HepG2 (cell line): ENCODE data around the gene ABHD1. TPM values are rescaled to one million over a fixed set of nuclear protein-coding genes. Genes with fewer than 3 reads are reported as not detected.
A peak's percentile ranks its signal among the peaks of the same experiment; 100 is the strongest.

Source experiments
- ADNP ChIP-seq: sonication (generic); formaldehyde crosslinking; IDR thresholded peaks from 2 replicates; pipeline ENCODE4 v1.4.0; 2020; ENCODE audit warnings: missing genetic modification reagents
- FOXK1 ChIP-seq: sonication (generic); formaldehyde crosslinking; IDR thresholded peaks from 2 replicates; pipeline ENCODE4 v1.4.0; 2020; ENCODE audit warnings: low read depth, missing genetic modification reagents, borderline replicate concordance
- IKZF5 ChIP-seq: IDR thresholded peaks from 2 replicates; pipeline ENCODE4 v1.6.1; 2018; ENCODE audit warnings: missing genetic modification reagents, mild to moderate bottlenecking, missing compliant biosample characterization
- IRF9 ChIP-seq: sonication (generic); formaldehyde crosslinking; IDR thresholded peaks from 2 replicates; pipeline ENCODE4 v1.8.0; 2022; ENCODE audit warnings: missing genetic modification reagents, mild to moderate bottlenecking, borderline replicate concordance
- JDP2 ChIP-seq: sonication (generic); formaldehyde crosslinking; IDR thresholded peaks from 2 replicates; pipeline ENCODE4 v1.8.1; 2022; ENCODE audit warnings: missing genetic modification reagents, borderline replicate concordance
- MEIS2 ChIP-seq: sonication (generic); formaldehyde crosslinking; IDR thresholded peaks from 2 replicates; pipeline ENCODE4 v1.9.0; 2021; ENCODE audit warnings: mild to moderate bottlenecking, missing genetic modification reagents
- MXD1 ChIP-seq: sonication (generic); formaldehyde crosslinking; IDR thresholded peaks from 2 replicates; pipeline ENCODE4 v1.4.0; 2020; ENCODE audit warnings: mild to moderate bottlenecking, missing genetic modification reagents
- PRDM15 ChIP-seq: sonication (generic); formaldehyde crosslinking; IDR thresholded peaks from 2 replicates; pipeline ENCODE4 v1.4.0; 2020; ENCODE audit warnings: missing genetic modification reagents
- SMC3 ChIP-seq: IDR thresholded peaks from 2 replicates; pipeline ENCODE4 v1.6.1; 2011; ENCODE audit warnings: low read length, improper control_type of control experiment
- TMF1 ChIP-seq: sonication (generic); formaldehyde crosslinking; IDR thresholded peaks from 2 replicates; pipeline ENCODE4 v1.8.1; 2022; ENCODE audit warnings: low read depth, missing genetic modification reagents
- ZFP82 ChIP-seq: sonication (generic); formaldehyde crosslinking; IDR thresholded peaks from 2 replicates; pipeline ENCODE4 v1.5.1; 2020; ENCODE audit warnings: mild to moderate bottlenecking, missing genetic modification reagents, borderline replicate concordance
- ZMYM4 ChIP-seq: sonication (generic); formaldehyde crosslinking; IDR thresholded peaks from 2 replicates; pipeline ENCODE4 v1.8.1; 2023; ENCODE audit warnings: mild to moderate bottlenecking, missing genetic modification reagents
- ZNF205 ChIP-seq: IDR thresholded peaks from 2 replicates; pipeline ENCODE4 v1.6.1; 2018; ENCODE audit warnings: missing biosample characterization, missing genetic modification reagents
- ZNF569 ChIP-seq: sonication (generic); formaldehyde crosslinking; IDR thresholded peaks from 2 replicates; pipeline ENCODE4 v1.5.0; 2020; ENCODE audit warnings: mild to moderate bottlenecking, missing genetic modification reagents, moderate library complexity, borderline replicate concordance
- ZXDC ChIP-seq: sonication (generic); formaldehyde crosslinking; IDR thresholded peaks from 2 replicates; pipeline ENCODE4 v1.5.0; 2020; ENCODE audit warnings: mild to moderate bottlenecking, missing genetic modification reagents
- polyA plus RNA-seq, 8 experiments: library from polyadenylated mRNA; depleted of rRNA in 3 of 8; stranded (reverse) in 7 of 8; unstranded in 1 of 8; fragments of >200 nt; fragmentation: Illumina TruSeq in 4 of 8; extraction: Trizol in 4 of 8; gene quantifications; 2 replicates each; pipeline versions ENCODE4 v1.2.1 to v1.2.3, GENCODE V29; 2011 to 2016; ENCODE audit warnings: low read depth in 4 of 8, missing spikeins in 1 of 8, mixed read lengths in 1 of 8; ENCODE audit not compliant: insufficient read depth in 1 of 8
- total RNA-seq, 5 experiments: library from RNA; depleted of rRNA; stranded (reverse); fragments of >200 nt; fragmentation: Illumina TruSeq; extraction: Trizol; gene quantifications; 2 replicates each; pipeline ENCODE4 v1.2.3, GENCODE V29; 2016; ENCODE audit warnings: low read depth in 1 of 5

The ABHD1 gene
- total and polyA plus RNA-seq, 2 of the 13 experiments (the other 11 are each of a cell fraction or from before 2014, with no cell fraction given) = 0.04 to 0.81 TPM

GRCh38 chr2:27093430-27094352 is 29.9 kb upstream of the ABHD1 start (continued):
- TF ChIP-seq ZFP82 = 0 out of 2 replicates have a peak, but pooled peaks have one; percentile 82
- TF ChIP-seq ZXDC = no peak
- TF ChIP-seq ZNF569 (CRISPR knock-in tag) = no peak
- no peak for TF ChIP-seq IRF9
- TF ChIP-seq IKZF5 (CRISPR knock-in tag) = peak; percentile 84; the same call in 1 of the 2 replicates
- peak; percentile 63; the same call in 1 of the 2 replicates for TF ChIP-seq ZMYM4 (CRISPR knock-in tag)
- no peak; the same call in 1 of the 2 replicates for TF ChIP-seq MEIS2
- 0 out of 2 replicates have a peak, but pooled peaks have one; percentile 52 for TF ChIP-seq ADNP (CRISPR knock-in tag)
- TF ChIP-seq PRDM15 (CRISPR knock-in tag) = no peak
- TF ChIP-seq ZNF205 (CRISPR knock-in tag) = no peak
- peak; percentile 80; the same call in 1 of the 2 replicates for TF ChIP-seq TMF1 (CRISPR knock-in tag)
- TF ChIP-seq JDP2 (CRISPR knock-in tag) = no peak
- peak; percentile 61; the same call in 1 of the 2 replicates for TF ChIP-seq FOXK1 (CRISPR knock-in tag)
- no peak for TF ChIP-seq SMC3
- no peak for TF ChIP-seq MXD1 (CRISPR knock-in tag)
